Superior temporal gyrus (tissue), 1 donor: ENCODE data around the gene AKAP12.

Experiments used
- DNase-seq: peaks from one replicate; pipeline ENCODE4 v3.0.0-alpha.2; 2016; ENCODE audit errors: extremely low spot score

The AKAP12 gene

DNA sequence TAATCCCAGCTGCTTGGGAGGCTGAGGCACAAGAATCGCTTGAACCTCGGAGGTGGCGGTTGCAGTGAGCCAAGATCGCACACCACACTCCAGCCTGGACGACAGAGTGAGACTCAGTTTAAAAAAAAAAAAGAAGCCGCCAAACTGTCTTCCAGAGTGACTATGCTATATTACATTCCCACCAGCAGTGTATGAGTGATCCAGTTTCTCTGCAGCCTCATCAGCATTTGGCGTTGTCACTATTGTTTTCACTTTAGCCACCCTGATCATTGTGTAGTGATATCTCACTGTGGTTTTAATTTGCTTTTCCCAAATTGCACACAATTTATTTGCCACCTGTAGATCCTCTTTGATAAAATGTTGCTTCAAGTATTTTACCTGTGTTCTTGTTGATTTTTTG, 6.0 kb upstream of the AKAP12 start:
- DNase-seq = no peak

DNA sequence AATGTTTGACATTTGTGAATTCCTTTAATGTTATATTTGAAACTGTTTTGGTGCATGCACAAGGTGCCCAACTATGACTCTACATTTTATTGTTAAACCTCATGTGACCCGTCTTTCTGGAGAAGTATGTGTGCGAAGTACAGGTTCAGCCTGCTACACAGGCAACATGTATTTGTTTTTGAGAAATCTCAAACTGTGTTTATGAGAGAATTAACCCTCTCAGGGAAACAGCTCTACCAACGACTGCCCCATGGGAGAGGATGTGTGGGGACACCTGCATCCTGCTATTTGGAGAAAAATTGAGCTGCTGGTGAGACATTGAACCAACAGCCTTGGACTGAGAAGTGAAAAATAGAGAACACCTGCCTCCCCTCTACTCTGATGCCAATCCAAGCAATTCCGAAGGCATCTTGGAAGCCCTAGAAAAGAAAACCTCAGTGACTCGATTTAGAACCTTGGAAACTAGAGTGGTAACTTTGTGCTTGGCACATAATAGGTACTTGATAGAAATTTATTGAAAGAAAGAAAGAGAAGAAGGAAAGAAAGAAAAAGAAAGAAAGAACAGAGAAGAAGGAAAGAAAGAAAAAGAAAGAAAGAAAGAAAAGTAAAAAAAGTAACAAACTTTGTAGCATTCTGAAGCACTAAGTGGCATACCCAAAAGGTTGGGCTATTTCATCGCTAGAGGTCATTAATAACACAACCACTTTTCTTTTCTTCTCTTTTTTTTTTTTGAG, 2.9 kb upstream of the AKAP12 start:
- DNase-seq = no peak

DNA sequence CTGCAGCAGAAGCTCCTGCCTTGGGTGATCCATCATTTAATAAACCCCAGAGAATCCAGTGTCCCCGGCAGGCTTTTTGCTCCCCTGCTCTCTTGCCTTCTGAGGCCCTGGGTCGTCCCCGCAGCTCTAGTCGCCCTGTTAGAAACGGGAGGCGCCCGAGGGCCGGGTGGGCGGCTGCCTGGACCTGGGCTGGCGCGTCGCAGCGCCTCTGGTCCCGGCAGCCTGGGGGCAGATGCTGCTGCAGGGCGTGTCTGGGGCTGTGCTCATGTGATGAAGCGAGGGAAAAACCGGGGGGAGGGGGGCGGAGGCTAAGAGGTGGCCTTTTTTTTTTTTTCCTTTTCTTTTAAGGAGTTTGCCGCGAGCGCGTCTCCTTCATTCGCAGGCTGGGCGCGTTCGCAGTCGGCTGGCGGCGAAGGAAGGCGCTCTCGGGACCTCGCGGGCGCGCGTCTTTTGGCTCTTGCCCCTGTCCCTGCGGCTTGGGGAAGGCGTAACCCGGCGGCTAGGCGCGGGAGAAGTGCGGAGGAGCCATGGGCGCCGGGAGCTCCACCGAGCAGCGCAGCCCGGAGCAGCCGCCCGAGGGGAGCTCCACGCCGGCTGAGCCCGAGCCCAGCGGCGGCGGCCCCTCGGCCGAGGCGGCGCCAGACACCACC, 394 bp downstream of the AKAP12 start:
- DNase-seq = peak; percentile 29

DNA sequence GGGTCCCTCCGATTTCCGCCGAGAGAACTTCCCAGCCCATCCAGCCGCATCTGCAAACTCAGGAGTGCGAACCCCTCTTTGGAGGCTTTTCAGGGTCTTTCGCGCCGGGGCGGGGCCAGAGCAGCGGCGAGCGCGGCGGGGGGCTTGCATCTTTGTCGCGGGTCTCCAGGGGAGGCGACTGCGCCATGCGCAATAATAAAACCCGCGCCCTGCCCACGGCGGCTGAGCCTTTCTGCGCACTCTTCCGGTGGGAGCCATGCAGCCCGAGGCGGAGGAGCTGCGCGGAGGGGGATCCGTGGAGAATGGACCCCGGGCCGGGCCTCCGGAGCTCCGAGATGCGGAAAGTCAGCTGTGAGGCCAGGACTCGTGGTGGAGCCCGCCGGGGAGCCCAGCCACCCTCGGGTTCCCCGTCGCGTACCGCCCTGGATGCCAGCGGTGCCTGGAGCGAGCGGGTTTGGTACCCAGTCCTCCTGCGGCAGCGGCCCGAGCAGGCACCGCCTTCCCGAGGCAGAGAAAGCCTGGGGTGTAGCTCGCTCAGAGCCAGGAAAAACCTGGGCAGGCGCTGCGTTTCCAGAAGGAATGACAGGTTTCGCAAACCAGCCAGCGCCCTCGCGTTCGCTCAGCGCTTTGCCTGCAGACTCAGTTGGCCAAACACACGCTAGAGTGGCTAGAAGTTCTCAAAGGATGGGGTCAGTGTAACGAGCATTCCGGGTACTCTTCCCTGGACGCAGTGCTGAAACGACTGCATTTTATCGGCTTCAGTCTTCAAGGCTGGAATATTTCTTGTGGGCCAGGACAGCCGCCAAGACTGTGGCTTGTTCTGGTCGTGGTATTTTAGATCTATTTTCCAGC, 1.2 kb downstream of the AKAP12 start:
- DNase-seq = peak; percentile 53

DNA sequence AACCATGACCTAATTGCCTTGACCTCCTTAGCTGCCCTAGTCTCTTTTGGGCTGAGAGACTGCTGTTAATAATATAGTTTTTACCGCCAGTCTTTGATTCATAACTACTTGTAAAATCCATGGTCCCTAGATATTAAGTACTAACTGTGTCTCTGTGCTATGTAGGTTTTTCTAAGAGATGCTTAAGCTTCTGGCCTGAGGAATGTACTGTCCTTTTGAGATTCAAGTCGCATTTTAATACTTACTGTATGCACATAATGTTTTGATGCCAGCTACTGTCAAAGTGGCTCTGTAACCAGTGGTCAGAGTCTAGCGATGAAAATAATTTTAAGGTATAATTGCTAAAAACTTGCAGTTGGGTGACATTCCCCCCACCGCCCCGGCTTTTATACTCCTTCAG, 2.1 kb downstream of the AKAP12 start:
- no peak for DNase-seq

DNA sequence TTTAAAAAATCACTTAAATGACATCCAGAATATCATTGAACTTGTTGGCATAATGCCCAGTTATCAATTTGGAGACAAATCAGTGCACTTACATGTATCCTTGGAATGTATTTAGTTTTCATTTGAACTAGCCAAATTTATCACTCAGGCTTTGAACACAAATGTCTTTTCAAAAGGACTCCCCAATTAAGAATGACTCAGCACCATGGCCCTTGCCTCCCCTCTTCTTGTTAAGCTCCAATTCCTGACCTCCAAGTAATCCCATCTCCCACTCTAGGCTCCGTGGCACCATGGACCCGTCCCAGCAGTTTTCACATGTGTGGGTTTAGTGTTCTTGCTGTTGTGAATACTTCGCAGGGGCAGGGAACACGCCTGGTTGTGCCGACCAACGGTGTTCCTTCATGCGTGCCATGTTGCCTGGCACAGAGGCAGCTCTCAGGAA, 2.7 kb downstream of the AKAP12 start:
- DNase-seq = no peak

DNA sequence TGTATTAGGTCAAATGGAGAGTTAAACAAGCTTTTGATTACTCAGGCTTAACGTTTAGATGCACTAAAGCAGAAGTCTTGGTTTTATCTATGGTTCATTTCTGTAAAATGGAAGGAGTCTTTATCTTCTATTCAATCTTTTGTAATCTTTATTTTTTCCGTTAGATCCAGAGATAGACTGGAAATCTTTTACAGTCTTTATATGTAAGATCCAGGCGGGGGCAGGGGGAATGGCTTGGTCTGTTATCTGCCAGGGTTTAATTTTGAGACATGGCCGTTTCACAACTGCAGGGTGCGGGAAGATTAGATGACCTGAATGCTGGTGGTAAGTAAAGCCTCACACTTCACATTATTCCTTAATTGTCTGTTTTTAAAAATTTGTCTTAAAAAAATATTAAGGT, 3.7 kb downstream of the AKAP12 start:
- DNase-seq = no peak

DNA sequence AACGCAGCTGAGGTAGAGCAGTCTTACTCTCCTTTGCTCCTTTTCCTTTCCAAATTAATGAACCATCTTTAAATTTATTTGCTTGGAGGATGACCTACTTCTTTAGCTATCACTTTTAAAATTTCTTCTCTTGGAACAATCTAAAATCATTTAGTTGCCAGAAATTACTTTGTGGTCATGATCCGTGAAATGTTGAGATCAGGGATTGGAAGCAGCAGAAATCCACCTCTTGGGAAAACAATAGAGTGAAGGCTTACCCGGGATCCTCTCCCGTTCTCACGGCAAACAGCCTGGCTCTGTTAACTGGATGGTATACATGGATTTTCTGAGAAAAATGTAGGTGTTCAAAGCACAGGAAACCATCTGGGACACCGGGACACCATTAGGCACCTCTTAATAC, 7.7 kb downstream of the AKAP12 start:
- no peak for DNase-seq

DNA sequence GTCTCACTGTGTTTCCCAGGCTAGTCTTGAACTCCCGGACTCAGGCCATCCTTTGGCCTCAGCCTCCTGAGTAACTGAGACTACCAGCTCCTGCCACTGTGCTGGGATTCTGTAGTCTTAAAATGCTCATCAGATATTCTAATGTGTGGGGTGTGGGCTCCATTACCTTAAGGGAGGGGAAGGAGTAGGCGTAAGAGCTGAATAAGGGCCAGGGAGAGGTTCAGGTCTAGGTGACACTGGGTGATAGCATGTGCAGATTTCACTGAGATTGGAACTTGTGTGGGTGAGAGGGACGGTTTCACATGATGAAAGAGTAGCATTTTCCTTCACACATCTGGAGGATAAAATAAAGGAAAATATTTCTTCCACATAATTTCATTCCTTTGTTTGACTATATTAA, 8.5 kb downstream of the AKAP12 start:
- no peak for DNase-seq

DNA sequence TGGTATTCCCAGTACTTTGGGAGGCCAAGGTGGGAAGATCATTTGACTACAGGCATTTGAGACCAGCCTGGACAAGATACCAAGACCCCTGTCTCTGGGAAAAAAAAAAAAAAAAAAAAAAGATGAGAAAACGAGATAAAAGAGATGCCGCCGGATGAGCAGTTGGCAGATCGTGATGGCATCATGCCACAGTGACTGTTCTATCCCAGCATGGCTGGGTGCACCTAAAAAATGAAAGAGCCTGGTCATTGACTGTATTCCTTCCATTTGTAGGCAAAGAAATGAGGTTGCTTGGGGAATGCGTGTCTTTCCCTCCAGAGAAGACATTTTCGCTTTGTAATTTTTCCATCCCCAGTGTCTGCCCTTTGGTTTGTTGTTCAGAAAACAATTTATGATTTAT, 12.9 kb downstream of the AKAP12 start:
- no peak for DNase-seq

DNA sequence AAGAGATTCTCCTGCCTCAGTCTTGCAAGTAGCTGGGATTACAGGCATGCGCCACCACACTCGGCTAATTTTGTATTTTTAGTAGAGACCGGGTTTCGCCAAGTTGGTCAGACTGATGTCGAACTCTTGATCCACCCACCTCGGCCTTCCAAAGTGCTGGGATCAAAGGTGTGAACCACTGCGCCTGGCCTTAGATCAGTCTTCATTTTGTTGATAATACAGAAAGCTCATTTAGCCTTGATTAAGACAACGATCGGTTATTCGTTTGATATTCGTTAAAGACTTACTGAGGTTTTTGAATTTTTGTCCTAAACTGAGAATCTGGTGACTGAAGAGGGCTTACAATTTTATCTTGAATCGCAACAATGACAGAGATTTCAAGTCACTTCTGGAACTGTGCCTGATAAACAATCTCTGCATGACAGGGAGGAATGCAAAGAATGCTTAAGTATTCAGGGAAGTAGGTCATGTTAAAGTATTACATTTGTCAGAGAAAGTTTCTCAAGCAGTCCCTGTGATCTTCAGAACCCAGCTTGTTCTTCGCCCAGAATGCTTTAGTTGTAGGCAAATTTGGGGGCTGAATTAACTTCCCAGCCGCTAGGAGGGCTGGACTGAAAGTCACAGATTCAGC, 14.8 kb downstream of the AKAP12 start:
- no peak for DNase-seq

DNA sequence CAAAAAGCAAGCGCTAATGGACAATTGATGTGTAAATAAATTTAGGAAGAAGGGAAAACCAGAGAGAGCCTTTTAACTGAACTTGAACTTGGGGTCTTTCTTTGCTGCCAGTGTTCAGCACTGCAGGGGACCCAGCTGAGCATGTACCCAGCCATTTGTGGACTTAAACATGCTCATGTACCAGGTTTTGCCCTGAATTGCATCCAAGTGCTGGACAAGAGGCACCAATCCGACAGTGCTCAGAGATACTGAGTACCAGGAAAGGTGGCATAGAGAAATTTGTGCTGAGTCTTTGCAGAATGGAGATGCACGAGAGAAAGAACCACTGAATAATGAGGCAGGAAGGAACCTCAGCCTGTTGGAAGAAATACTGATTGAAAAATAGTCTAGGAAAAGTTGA, 16.0 kb downstream of the AKAP12 start:
- DNase-seq = no peak

DNA sequence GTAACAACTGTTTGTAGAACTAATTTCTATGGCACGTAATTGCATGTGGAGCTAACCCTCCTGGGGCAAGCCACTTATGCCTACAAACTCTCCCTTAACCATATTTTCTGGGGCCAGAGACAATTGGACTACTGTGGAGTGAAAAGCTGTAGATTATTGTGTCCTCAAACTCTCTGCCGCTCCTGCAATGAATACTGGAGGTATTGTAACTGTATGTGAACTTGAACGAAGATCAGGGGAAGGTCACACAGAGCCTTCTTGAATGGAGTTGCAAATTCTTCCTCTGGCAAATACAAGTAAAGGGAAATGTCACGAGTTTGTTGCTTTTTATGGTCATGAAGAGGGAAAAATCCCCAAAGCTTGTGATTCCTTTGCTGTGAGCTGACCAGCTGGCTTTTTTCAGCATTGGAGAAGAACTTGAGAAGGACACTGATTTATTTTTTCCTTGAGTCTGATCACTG, 18.2 kb downstream of the AKAP12 start:
- DNase-seq = no peak

DNA sequence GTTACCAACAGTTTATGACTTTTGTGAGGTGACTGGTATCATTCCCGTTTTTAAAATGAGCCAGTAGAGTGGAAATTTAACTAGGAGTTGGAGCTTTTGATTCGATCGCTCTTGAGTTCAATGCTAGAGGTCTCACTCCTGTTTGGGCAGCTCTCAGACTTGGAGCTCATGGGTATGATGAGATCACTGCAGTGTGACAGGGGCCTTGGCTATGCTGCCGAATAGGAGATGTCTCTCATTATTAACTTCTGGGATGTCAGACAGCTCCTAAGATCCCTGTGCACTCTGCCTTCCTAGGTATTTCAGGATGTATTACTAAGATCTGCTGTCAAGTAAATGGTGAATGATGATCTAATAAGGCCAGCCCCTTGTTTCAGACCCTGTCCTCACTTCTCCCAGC, 20.4 kb downstream of the AKAP12 start:
- DNase-seq = no peak

DNA sequence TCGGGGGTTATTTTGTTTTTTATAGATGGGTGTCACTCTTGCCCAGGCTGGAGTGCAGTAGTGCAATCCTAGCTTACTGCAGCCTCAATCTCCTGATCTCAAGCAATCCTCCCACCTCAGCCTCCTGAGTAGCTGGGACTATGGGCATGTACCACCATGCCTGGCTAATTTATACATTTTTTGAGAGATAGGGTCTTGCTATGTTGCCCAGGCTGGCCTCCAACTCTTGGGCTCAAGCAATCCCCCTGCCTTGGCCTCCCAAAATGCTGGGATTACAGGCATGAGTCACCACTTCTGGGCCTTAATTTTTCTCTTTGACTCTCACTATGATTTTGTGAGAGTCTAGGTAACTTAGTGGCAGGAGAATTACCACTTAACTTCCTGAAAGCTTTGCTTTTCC, 23.3 kb downstream of the AKAP12 start:
- no peak for DNase-seq

DNA sequence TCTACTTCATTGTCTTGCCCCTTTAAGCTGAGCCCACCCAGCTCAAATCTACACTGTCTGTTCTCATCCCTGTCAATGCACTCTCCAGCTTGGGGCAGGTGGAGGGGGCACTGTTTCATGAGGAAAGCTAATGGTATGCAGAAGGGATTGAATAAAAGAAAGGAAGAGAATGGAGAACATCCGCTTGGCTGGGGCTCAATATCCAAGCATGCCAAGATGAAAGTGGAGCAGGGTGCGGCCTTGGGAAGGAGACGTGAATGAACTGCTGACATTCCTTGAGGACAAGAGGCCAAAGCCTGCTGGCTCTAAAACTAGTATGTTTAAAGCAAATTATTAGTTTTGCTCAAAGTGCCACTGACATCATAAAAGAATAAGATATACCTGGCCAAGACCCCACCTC, 24.2 kb downstream of the AKAP12 start:
- no peak for DNase-seq

DNA sequence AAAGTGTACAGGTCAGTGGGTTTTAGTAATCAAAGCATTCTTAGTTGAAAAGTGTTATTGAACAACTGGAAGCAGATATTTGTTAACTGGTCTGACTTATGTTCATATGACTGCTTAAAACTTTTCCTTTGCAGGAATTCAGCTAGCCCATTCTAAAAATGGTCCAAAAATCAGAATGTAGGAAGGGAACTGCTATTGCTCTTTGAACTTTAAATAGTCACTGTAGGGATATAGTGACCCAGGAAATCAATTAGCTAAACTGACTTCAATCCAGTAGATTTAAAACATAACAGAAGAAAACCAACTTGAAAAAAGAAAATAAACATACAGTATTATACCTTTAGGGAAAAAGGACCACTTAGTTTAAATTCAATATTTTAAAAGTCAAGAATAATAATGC, 25.5 kb downstream of the AKAP12 start:
- no peak for DNase-seq

DNA sequence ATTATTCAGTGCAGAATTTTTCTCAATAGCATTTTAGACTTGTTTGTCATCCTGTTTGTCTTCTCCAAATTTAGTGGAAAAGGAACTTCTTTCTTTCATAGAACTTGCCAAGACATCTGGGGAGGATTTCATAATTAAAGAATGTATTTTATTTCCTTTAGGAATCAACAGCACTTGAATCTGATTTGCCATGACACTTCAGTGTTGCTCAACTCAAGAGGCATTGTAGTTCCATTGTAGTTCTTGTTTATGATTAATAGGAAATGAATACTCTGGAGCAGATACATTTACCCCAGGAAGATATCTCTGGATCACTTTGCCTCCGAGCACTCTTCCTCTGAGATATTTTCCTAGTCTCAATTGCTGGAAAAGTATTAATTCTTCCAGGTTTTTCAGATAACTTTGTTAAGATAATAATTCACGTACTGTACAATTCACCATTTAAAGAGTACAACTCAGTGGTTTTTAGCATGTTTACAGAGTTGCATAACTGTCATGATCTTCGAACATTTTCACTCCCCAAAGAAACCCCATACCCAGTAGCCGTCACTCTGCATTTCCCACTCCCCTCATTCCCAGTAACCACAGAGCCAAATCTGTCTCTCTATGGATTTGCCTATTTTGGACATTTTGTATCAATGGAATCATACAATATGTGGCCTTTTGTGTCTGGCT, 29.7 kb downstream of the AKAP12 start:
- DNase-seq = no peak

DNA sequence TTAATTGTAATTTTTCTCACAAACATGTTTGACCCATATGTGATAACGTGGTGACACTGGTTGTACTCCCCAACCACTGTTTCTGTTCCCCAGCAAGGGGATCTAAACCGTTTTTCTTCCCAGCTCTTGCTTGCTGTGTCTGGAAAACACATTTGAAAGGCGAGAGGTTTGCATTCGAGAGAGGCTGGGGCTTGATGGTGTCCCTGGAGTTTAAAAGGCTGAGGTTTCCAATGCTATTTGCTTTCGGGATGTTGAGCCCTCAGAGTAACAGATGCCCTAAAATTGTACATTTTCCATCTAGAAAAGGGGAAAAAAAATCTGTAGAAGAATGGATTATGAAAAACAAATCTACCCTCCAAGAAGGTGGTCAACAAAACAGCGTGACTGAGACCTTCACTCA, 35.4 kb downstream of the AKAP12 start:
- DNase-seq = no peak

DNA sequence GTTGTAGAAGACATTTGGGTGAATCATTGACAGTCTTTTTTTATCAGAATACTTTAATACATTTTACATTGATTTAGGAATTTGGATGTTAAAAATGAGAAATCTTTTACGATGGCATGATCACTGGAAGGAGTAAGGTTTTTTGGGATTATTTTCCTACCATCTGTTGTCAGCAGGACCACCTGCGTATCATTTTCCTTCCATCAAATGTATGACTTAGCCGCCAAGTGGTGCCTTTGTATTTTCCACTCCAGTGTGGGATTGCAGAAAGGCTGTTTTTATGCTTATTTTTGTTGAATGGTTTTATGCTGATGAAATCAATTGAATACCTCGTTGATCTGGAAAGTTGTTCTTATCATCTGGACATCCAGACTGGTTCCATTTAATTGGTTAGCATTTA, 35.8 kb downstream of the AKAP12 start:
- DNase-seq = no peak

DNA sequence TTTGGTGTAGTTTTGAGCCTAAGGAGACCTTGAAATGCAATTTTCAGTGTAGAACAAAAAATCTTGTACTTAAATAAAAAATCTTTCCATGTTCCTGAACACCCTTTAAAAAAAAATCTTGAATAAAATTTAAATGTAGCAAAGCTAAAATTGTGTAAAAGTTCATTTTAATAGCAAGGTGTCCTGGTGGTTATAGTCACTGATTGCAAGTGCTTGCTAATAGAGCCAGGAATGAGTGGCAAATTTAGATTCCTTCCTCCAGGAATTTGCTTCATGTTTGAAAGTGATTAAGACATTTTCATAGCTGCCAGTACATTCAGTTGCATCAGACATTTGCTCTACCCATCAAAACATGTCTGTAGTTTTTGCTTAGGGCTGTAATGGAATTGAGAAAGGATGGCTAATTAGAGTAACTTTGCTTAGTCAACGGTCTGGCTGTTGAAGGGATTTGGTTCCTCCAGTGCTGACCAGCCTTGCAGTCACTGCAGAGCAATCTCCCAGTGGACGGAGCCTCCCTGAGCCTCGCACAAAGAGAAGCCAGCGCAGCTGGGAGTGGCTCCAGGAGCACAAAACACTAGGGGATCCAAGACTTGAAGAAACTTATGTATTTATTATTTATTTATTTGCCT, 36.5 kb downstream of the AKAP12 start:
- no peak for DNase-seq
